Parathyroid adenoma (tissue), 2 donors: ENCODE results near the gene GSKIP.

Experiments
- H2AFZ ChIP-seq: fragments of 300-600 bp; sonication (generic); one replicate; pipeline ENCODE4 v1.7.0; 2017; ENCODE audit warnings: antibody characterized with exemption, mild to moderate bottlenecking
- H3K27ac ChIP-seq: fragments of 300-600 bp; sonication (generic); one replicate; pipeline ENCODE4 v1.7.0; 2017
- H3K27me3 ChIP-seq: fragments of 300-600 bp; sonication (generic); one replicate; pipeline ENCODE4 v1.7.0; 2017; ENCODE audit warnings: low read length; ENCODE audit not compliant: control insufficient read depth, insufficient read depth
- H3K36me3 ChIP-seq: fragments of 300-600 bp; sonication (generic); one replicate; pipeline ENCODE4 v1.7.0; 2017; ENCODE audit warnings: low read length; ENCODE audit not compliant: control insufficient read depth, insufficient read depth
- H3K4me1 ChIP-seq: fragments of 300-600 bp; sonication (generic); one replicate; pipeline ENCODE4 v1.7.0; 2017; ENCODE audit warnings: control low read depth
- H3K4me2 ChIP-seq: fragments of 300-600 bp; sonication (generic); one replicate; pipeline ENCODE4 v1.7.0; 2017; ENCODE audit warnings: low read length
- H3K4me3 ChIP-seq: fragments of 300-600 bp; sonication (generic); one replicate; pipeline ENCODE4 v1.7.0; 2017; ENCODE audit warnings: low read depth, low read length
- H3K79me2 ChIP-seq: fragments of 300-600 bp; sonication (generic); one replicate; pipeline ENCODE4 v1.7.0; 2017; ENCODE audit warnings: control low read depth
- H3K9ac ChIP-seq: fragments of 300-600 bp; sonication (generic); one replicate; pipeline ENCODE4 v1.7.0; 2017; ENCODE audit warnings: mild to moderate bottlenecking
- H3K9me3 ChIP-seq: fragments of 300-600 bp; sonication (generic); one replicate; pipeline ENCODE4 v1.7.0; 2017; ENCODE audit warnings: low read length; ENCODE audit not compliant: control insufficient read depth
- CTCF ChIP-seq: fragments of 300-600 bp; sonication (generic); IDR thresholded peaks from one replicate; pipeline ENCODE4 v1.7.0; 2017; ENCODE audit warnings: antibody characterized with exemption, mild to moderate bottlenecking
- donor health status: primary hyperparathyroidism.

GSKIP gene

GRCh38 chr14:96398921-96399320 is 35.6 kb downstream of the GSKIP start:
- H3K9ac ChIP-seq: no peak overlapping the region

GRCh38 chr14:96399405-96399804 is 36.1 kb downstream of the GSKIP start:
- H2AFZ ChIP-seq: no peak overlapping the region

More at GRCh38 chr14:96398921-96399320, 35.6 kb downstream of the GSKIP start:
- Histone ChIP-seq H3K4me2 (no peak overlapping the region), H2AFZ (no peak overlapping the region), H3K79me2 (no peaks in the 10 kb centered on the region), H3K4me1 (no peaks in the 10 kb centered on the region), H3K4me3 (no peak overlapping the region), H3K36me3 (no peaks in the 10 kb centered on the region), H3K27me3 (no peaks in the 10 kb centered on the region), H3K9me3 (no peaks in the 10 kb centered on the region), H3K27ac (no peak overlapping the region)
- TF ChIP-seq CTCF: no peak

GRCh38 chr14:96400495-96400894 is 37.2 kb downstream of the GSKIP start:
- no peak overlapping the region for H3K27ac ChIP-seq
- H3K9me3 ChIP-seq: no peaks in the 10 kb centered on the region
- H3K9ac ChIP-seq: no peak overlapping the region
- no peaks in the 10 kb centered on the region for H3K4me1 ChIP-seq
- H3K4me3 ChIP-seq: no peak overlapping the region
- no peaks in the 10 kb centered on the region for H3K27me3 ChIP-seq
- no peaks in the 10 kb centered on the region for H3K79me2 ChIP-seq
- no peak for TF ChIP-seq CTCF
- H3K4me2 ChIP-seq: no peak overlapping the region
- H3K36me3 ChIP-seq: no peaks in the 10 kb centered on the region
- H2AFZ ChIP-seq: no peak overlapping the region

More at GRCh38 chr14:96399405-96399804, 36.1 kb downstream of the GSKIP start:
- Histone ChIP-seq H3K79me2 (no peaks in the 10 kb centered on the region), H3K4me3 (no peak overlapping the region), H3K4me1 (no peaks in the 10 kb centered on the region), H3K9me3 (no peaks in the 10 kb centered on the region), H3K27ac (no peak overlapping the region), H3K36me3 (no peaks in the 10 kb centered on the region), H3K9ac (no peak overlapping the region), H3K4me2 (no peak overlapping the region), H3K27me3 (no peaks in the 10 kb centered on the region)
- TF ChIP-seq CTCF: no peak

GRCh38 chr14:96403409-96403808 is 40.1 kb downstream of the GSKIP start:
- H3K4me3 ChIP-seq: no peak overlapping the region
- H3K27me3 ChIP-seq: no peaks in the 10 kb centered on the region
- no peak for TF ChIP-seq CTCF
- no peaks in the 10 kb centered on the region for H3K79me2 ChIP-seq
- no peaks in the 10 kb centered on the region for H3K9me3 ChIP-seq
- H3K9ac ChIP-seq: no peak overlapping the region
- no peaks in the 10 kb centered on the region for H3K4me1 ChIP-seq
- no peak overlapping the region for H3K4me2 ChIP-seq
- no peaks in the 10 kb centered on the region for H3K36me3 ChIP-seq
- H2AFZ ChIP-seq: no peak overlapping the region
- H3K27ac ChIP-seq: no peak overlapping the region

GRCh38 chr14:96405677-96406076 is 42.4 kb downstream of the GSKIP start:
- no peak overlapping the region for H3K27ac ChIP-seq
- no peak overlapping the region for H3K4me2 ChIP-seq
- TF ChIP-seq CTCF: no peak
- no peak overlapping the region for H2AFZ ChIP-seq
- no peak overlapping the region for H3K4me3 ChIP-seq
- H3K9me3 ChIP-seq: no peaks in the 10 kb centered on the region
- H3K27me3 ChIP-seq: no peaks in the 10 kb centered on the region
- no peaks in the 10 kb centered on the region for H3K4me1 ChIP-seq
- H3K9ac ChIP-seq: no peak overlapping the region
- H3K36me3 ChIP-seq: no peaks in the 10 kb centered on the region
- no peaks in the 10 kb centered on the region for H3K79me2 ChIP-seq
